HepG2 (cell line): Measurements from ENCODE around the gene LRRC3C. TPM values are rescaled to one million over a fixed set of nuclear protein-coding genes. Genes with fewer than 3 reads are reported as not detected.
A peak's percentile ranks its signal among the peaks of the same experiment; 100 is the strongest.

Source experiments
- ARHGAP35 ChIP-seq: sonication (generic); formaldehyde crosslinking; IDR thresholded peaks from 2 replicates; pipeline ENCODE4 v1.9.0; 2022; ENCODE audit warnings: mild to moderate bottlenecking, inconsistent platforms, moderate library complexity, missing genetic modification reagents, borderline replicate concordance
- EEA1 ChIP-seq: sonication (generic); formaldehyde crosslinking; IDR thresholded peaks from 2 replicates; pipeline ENCODE4 v1.5.1; 2020; ENCODE audit warnings: mild to moderate bottlenecking, missing genetic modification reagents, borderline replicate concordance
- HOXA3 ChIP-seq: sonication (generic); formaldehyde crosslinking; IDR thresholded peaks from 2 replicates; pipeline ENCODE4 v1.5.0; 2020; ENCODE audit warnings: missing genetic modification reagents
- PAXIP1 ChIP-seq: sonication (generic); formaldehyde crosslinking; conservative IDR thresholded peaks from 2 replicates; pipeline ENCODE4 v1.4.0; 2020; ENCODE audit warnings: mild to moderate bottlenecking, missing genetic modification reagents, moderate library complexity
- PBX2 ChIP-seq: IDR thresholded peaks from 2 replicates; pipeline ENCODE4 v1.6.1; 2016; ENCODE audit warnings: control low read depth
- TCF12 ChIP-seq, 2 experiments: fragments of 450-650 bp in 1 of 2; sonication (generic) in 1 of 2; formaldehyde crosslinking in 1 of 2; IDR thresholded peaks; 2 replicates each; pipeline versions ENCODE4 v1.6.1 to v1.8.0; 2017 to 2022; ENCODE audit warnings: antibody characterized with exemption in 1 of 2, mild to moderate bottlenecking in 1 of 2, missing genetic modification reagents in 1 of 2, moderate library complexity in 1 of 2
- ZBTB43 ChIP-seq: sonication (generic); formaldehyde crosslinking; conservative IDR thresholded peaks from 2 replicates; pipeline ENCODE4 v1.4.0; 2020; ENCODE audit warnings: missing genetic modification reagents
- ZNF205 ChIP-seq: IDR thresholded peaks from 2 replicates; pipeline ENCODE4 v1.6.1; 2018; ENCODE audit warnings: missing biosample characterization, missing genetic modification reagents
- ZNF274 ChIP-seq: sonication (generic); formaldehyde crosslinking; IDR thresholded peaks from 2 replicates; pipeline ENCODE4 v1.5.1; 2020; ENCODE audit warnings: mild to moderate bottlenecking, missing genetic modification reagents
- ZNF556 ChIP-seq: sonication (generic); formaldehyde crosslinking; IDR thresholded peaks from 2 replicates; pipeline ENCODE4 v1.4.0; 2020; ENCODE audit warnings: mild to moderate bottlenecking, missing genetic modification reagents, borderline replicate concordance
- ZNF574 ChIP-seq: sonication (generic); formaldehyde crosslinking; IDR thresholded peaks from 2 replicates; pipeline ENCODE4 v1.4.0; 2020; ENCODE audit warnings: missing genetic modification reagents
- ZNF605 ChIP-seq: sonication (generic); formaldehyde crosslinking; IDR thresholded peaks from 2 replicates; pipeline ENCODE4 v1.8.0; 2022; ENCODE audit warnings: mild to moderate bottlenecking, missing genetic modification reagents
- ZNF646 ChIP-seq: sonication (generic); formaldehyde crosslinking; IDR thresholded peaks from 2 replicates; pipeline ENCODE4 v1.9.0; 2021; ENCODE audit warnings: mild to moderate bottlenecking, missing genetic modification reagents
- polyA plus RNA-seq, 8 experiments: library from polyadenylated mRNA; depleted of rRNA in 3 of 8; stranded (reverse) in 7 of 8; unstranded in 1 of 8; fragments of >200 nt; fragmentation: Illumina TruSeq in 4 of 8; extraction: Trizol in 4 of 8; gene quantifications; 2 replicates each; pipeline versions ENCODE4 v1.2.1 to v1.2.3, GENCODE V29; 2011 to 2016; ENCODE audit warnings: low read depth in 4 of 8, missing spikeins in 1 of 8, mixed read lengths in 1 of 8; ENCODE audit not compliant: insufficient read depth in 1 of 8
- total RNA-seq, 5 experiments: library from RNA; depleted of rRNA; stranded (reverse); fragments of >200 nt; fragmentation: Illumina TruSeq; extraction: Trizol; gene quantifications; 2 replicates each; pipeline ENCODE4 v1.2.3, GENCODE V29; 2016; ENCODE audit warnings: low read depth in 1 of 5

Gene LRRC3C
- total and polyA plus RNA-seq, 2 of the 13 experiments (the other 11 are each of a cell fraction or from before 2014, with no cell fraction given): 0.17 TPM; not detected in 1

GRCh38 chr17:39926588-39927100 lies 888 bp upstream of the LRRC3C start (continued):
- no peak for TF ChIP-seq ZNF646 (CRISPR knock-in tag)
- peak; percentile 88 for TF ChIP-seq PAXIP1 (CRISPR knock-in tag)
- TF ChIP-seq ZNF574: peak; percentile 26; the same call in 1 of the 2 replicates
- peak; percentile 48; the same call in 1 of the 2 replicates for TF ChIP-seq ZNF205
- no peak for TF ChIP-seq ZNF556
- 0 out of 2 replicates have a peak, but pooled peaks have one; percentile 13 for TF ChIP-seq PBX2 (CRISPR knock-in tag)
- no peak for TF ChIP-seq EEA1
- TF ChIP-seq ZNF274 (CRISPR knock-in tag): peak; percentile 79
- no peak for TF ChIP-seq ZBTB43 (CRISPR knock-in tag)
- peak; percentile 58; the same call in 1 of the 2 replicates for TF ChIP-seq HOXA3 (CRISPR knock-in tag)
- TF ChIP-seq TCF12 (IDR thresholded peaks at IDR 0.05): no peak
- peak; percentile 63; the same call in 1 of the 2 replicates for TF ChIP-seq TCF12 (CRISPR knock-in tag; IDR thresholded peaks at IDR 0.05)
- TF ChIP-seq ZNF605 (CRISPR knock-in tag): peak; percentile 85
- 0 out of 2 replicates have a peak, but pooled peaks have one; percentile 17 for TF ChIP-seq ARHGAP35 (CRISPR knock-in tag)
